ENCODE results near the gene EVPLL.
"Not testable (repeated sequence)": the region's sequence is repeated elsewhere in the genome, so short reads cannot be mapped to it uniquely, and the experiment has no call there.

The EVPLL gene

GRCh38 chr17:18377437-18378204, at the start of gene EVPLL:
Gene EVPLL (plus strand): TSS chr17:18377778. CDS start chr17:18380938, 3,160 bp downstream.
- no peak for DNase-seq (ENCODE audit: low read depth in 2 of 2)

GRCh38 chr17:18328643-18329204, 48.9 kb upstream of the EVPLL start:
- DNase-seq (ENCODE audit: low read depth in 2 of 2) = no peak

- DNase-seq (ENCODE audit: low read depth in 2 of 2) = no peak
Measured at GRCh38 chr17:18331879-18332278, 45.7 kb upstream of the EVPLL start.

- DNase-seq (ENCODE audit: low read depth in 2 of 2) = no peak
Measured at GRCh38 chr17:18332909-18333489, 44.6 kb upstream of the EVPLL start.

GRCh38 chr17:18338158-18338557, 39.4 kb upstream of the EVPLL start:
- DNase-seq (ENCODE audit: low read depth in 2 of 2) = not testable (repeated sequence)

- no peak for DNase-seq (ENCODE audit: low read depth in 2 of 2)
Measured at GRCh38 chr17:18339933-18340332, 37.6 kb upstream of the EVPLL start.

- DNase-seq (ENCODE audit: low read depth in 2 of 2) = no peak
Measured at GRCh38 chr17:18344021-18344420, 33.6 kb upstream of the EVPLL start.

- no peak for DNase-seq (ENCODE audit: low read depth in 2 of 2)
Measured at GRCh38 chr17:18353541-18353940, 24.0 kb upstream of the EVPLL start.

GRCh38 chr17:18356624-18357023, 21.0 kb upstream of the EVPLL start:
- no peak for DNase-seq (ENCODE audit: low read depth in 2 of 2)

- DNase-seq (ENCODE audit: low read depth in 2 of 2) = no peak
Measured at GRCh38 chr17:18360518-18360917, 17.1 kb upstream of the EVPLL start.

GRCh38 chr17:18361837-18362697, 15.5 kb upstream of the EVPLL start:
- DNase-seq (ENCODE audit: low read depth in 2 of 2) = no peak

- no peak for DNase-seq (ENCODE audit: low read depth in 2 of 2)
Measured at GRCh38 chr17:18362698-18363100, 14.9 kb upstream of the EVPLL start.

GRCh38 chr17:18363101-18364049, 14.2 kb upstream of the EVPLL start, which contains the start of gene SHMT1:
Gene SHMT1 (minus strand): TSS chr17:18363550. CDS start chr17:18355981, 7,569 bp downstream.
- peak; percentile 92 for DNase-seq (ENCODE audit: low read depth in 2 of 2)

GRCh38 chr17:18364166-18364565, 13.4 kb upstream of the EVPLL start:
- DNase-seq (ENCODE audit: low read depth in 2 of 2) = no peak

GRCh38 chr17:18368946-18369345, 8.6 kb upstream of the EVPLL start:
- no peak for DNase-seq (ENCODE audit: low read depth in 2 of 2)

- DNase-seq (ENCODE audit: low read depth in 2 of 2) = no peak
Measured at GRCh38 chr17:18370761-18371160, 6.8 kb upstream of the EVPLL start.

- no peak for DNase-seq (ENCODE audit: low read depth in 2 of 2)
Measured at GRCh38 chr17:18371455-18371854, 6.1 kb upstream of the EVPLL start.

GRCh38 chr17:18373181-18373580, 4.4 kb upstream of the EVPLL start:
- not testable (repeated sequence) for DNase-seq (ENCODE audit: low read depth in 2 of 2)

- DNase-seq (ENCODE audit: low read depth in 2 of 2) = no peak
Measured at GRCh38 chr17:18374216-18374615, 3.4 kb upstream of the EVPLL start.

GRCh38 chr17:18378205-18378505, 577 bp downstream of the EVPLL start:
- no peak for DNase-seq (ENCODE audit: low read depth in 2 of 2)

- DNase-seq (ENCODE audit: low read depth in 2 of 2) = not testable (repeated sequence)
Measured at GRCh38 chr17:18378614-18379013, 1.0 kb downstream of the EVPLL start.

All from stimulated activated CD8-positive, alpha-beta memory T cell treated with anti-CD3 and anti-CD28 coated beads, Interleukin-15, amount 100 ng/mL, for 48 hours (primary cell).